HCT116 (cell line): ENCODE data around the gene NDUFAF5. TPM values are rescaled to one million over a fixed set of nuclear protein-coding genes. Genes with fewer than 3 reads are reported as not detected.

Experiments
- ATAC-seq: fragments of 200-7000 bp; cut with Tn5 transposase; 2 replicates; pipeline ENCODE4 v1.9.1; 2020; ENCODE audit warnings: mild to moderate bottlenecking, moderate library complexity
- BruUV-seq: library from RNA; stranded (reverse); fragments of 400-500 nt; replicated peaks from 2 replicates; lab custom pipeline; 2021; lab: Mats Ljungman, UMichigan
- CTCF ChIA-PET: fragments of 300-600 bp; sonication (Branson Sonifier 250); formaldehyde crosslinking; loops from one replicate; lab custom pipeline; 2021; ENCODE audit warnings: antibody characterized with exemption; lab: Charles Lee
- POLR2A ChIA-PET: fragments of 300-600, 350-600 bp; sonication (Branson Sonifier 250); formaldehyde crosslinking; loops from one replicate; lab custom pipeline; 2021; ENCODE audit warnings: antibody characterized with exemption; lab: Charles Lee
- RAD21 ChIA-PET, 2 experiments: fragments of 300-600 bp; sonication (Branson Sonifier 250); formaldehyde crosslinking; loops; one replicate each; lab custom pipeline; 2023; ENCODE audit warnings: low total read pairs in 2 of 2; ENCODE audit not compliant: uncharacterized antibody in 2 of 2, unreplicated experiment in 2 of 2, low non-redundant PET in 1 of 2; lab: Charles Lee
- DNase-seq: peaks from one replicate; pipeline ENCODE4 v3.0.0-alpha.2; 2010; ENCODE audit warnings: low read depth, low spot score
- H2AFZ ChIP-seq: fragments of 200-600 bp; shearing (Covaris generic), sonication (generic); 2 replicates; pipeline ENCODE4 v1.6.1; 2017; ENCODE audit warnings: low read depth, mixed run types, mixed read lengths, antibody characterized with exemption, low read length; ENCODE audit not compliant: poor library complexity, severe bottlenecking
- H3K27ac ChIP-seq: 2 replicates; pipeline ENCODE4 v1.5.1; 2012; ENCODE audit warnings: low read depth, low read length
- H3K27me3 ChIP-seq: fragments of 200-600 bp; sonication (generic); 2 replicates; pipeline ENCODE4 v1.6.1; 2016; ENCODE audit warnings: mixed run types, low read length, mixed read lengths; ENCODE audit not compliant: insufficient read depth
- H3K36me3 ChIP-seq, 2 experiments: fragments of 200-500 bp in 1 of 2; fragments of 200-600 bp in 1 of 2; sonication (Bioruptor generic) in 1 of 2; sonication (generic) in 1 of 2; 2 replicates each; pipeline versions ENCODE4 v1.5.1 to v1.6.1; 2014 to 2016; ENCODE audit warnings: low read length in 2 of 2, inconsistent platforms in 1 of 2, mixed read lengths in 1 of 2, mixed run types in 1 of 2; ENCODE audit not compliant: insufficient read depth in 2 of 2, control insufficient read depth in 1 of 2
- H3K4me1 ChIP-seq, 2 experiments: fragments of 200-600 bp in 1 of 2; sonication (generic) in 1 of 2; 2 replicates each; pipeline versions ENCODE4 v1.5.1 to v1.6.1; 2012 to 2017; ENCODE audit warnings: low read length in 2 of 2, inconsistent platforms in 1 of 2, mild to moderate bottlenecking in 1 of 2, mixed read lengths in 1 of 2, mixed run types in 1 of 2, moderate library complexity in 1 of 2; ENCODE audit not compliant: insufficient read depth in 2 of 2, control insufficient read depth in 1 of 2
- H3K4me2 ChIP-seq: fragments of 200-600 bp; sonication (generic); 2 replicates; pipeline ENCODE4 v1.6.1; 2017; ENCODE audit warnings: mixed run types, low read length, mixed read lengths
- H3K4me3 ChIP-seq, 2 experiments: fragments of 200-600 bp in 1 of 2; sonication (generic) in 1 of 2; replicated peaks in 1 of 2; 2 replicates each; pipeline ENCODE4 v1.5.1; 2011 to 2016; ENCODE audit warnings: low read length in 2 of 2, control low read depth in 1 of 2, low read depth in 1 of 2, mild to moderate bottlenecking in 1 of 2, mixed read lengths in 1 of 2, mixed run types in 1 of 2
- H3K79me2 ChIP-seq: fragments of 200-600 bp; sonication (generic); 2 replicates; pipeline ENCODE4 v1.6.1; 2017; ENCODE audit warnings: mild to moderate bottlenecking, mixed run types, low read length, moderate library complexity, mixed read lengths; ENCODE audit not compliant: insufficient read depth
- H3K9ac ChIP-seq: fragments of 200-600 bp; sonication (generic); 2 replicates; pipeline ENCODE4 v1.6.1; 2016; ENCODE audit warnings: low read length, mixed read lengths
- H3K9me2 ChIP-seq: fragments of 200-600 bp; sonication (generic), shearing (Covaris generic); 2 replicates; pipeline ENCODE4 v1.6.1; 2017; ENCODE audit warnings: mixed run types, mild to moderate bottlenecking, moderate library complexity; ENCODE audit not compliant: insufficient read depth
- H3K9me3 ChIP-seq, 2 experiments: fragments of 200-500 bp in 1 of 2; fragments of 200-600 bp in 1 of 2; sonication (Bioruptor generic) in 1 of 2; sonication (generic) in 1 of 2; 2 replicates each; pipeline ENCODE4 v1.6.1; 2014 to 2017; ENCODE audit warnings: low read length in 2 of 2, mixed read lengths in 2 of 2, inconsistent platforms in 1 of 2, low read depth in 1 of 2, mild to moderate bottlenecking in 1 of 2, mixed run types in 1 of 2, moderate library complexity in 1 of 2; ENCODE audit not compliant: control insufficient read depth in 1 of 2, insufficient read depth in 1 of 2
- H4K20me1 ChIP-seq: fragments of 200-600 bp; sonication (generic), shearing (Covaris generic); 2 replicates; pipeline ENCODE4 v1.6.1; 2017; ENCODE audit warnings: mixed run types, mild to moderate bottlenecking, moderate library complexity; ENCODE audit not compliant: insufficient read depth
- CBX3 ChIP-seq: IDR thresholded peaks from 2 replicates; pipeline ENCODE4 v1.6.1; 2012; ENCODE audit warnings: low read depth
- FOSL1 ChIP-seq: IDR thresholded peaks from 2 replicates; pipeline ENCODE4 v1.6.1; 2012; ENCODE audit warnings: low read depth
- REST ChIP-seq: IDR thresholded peaks from 2 replicates; pipeline ENCODE4 v1.6.1; 2012; ENCODE audit warnings: low read depth
- SRF ChIP-seq: IDR thresholded peaks from 2 replicates; pipeline ENCODE4 v1.6.1; 2012; ENCODE audit warnings: low read depth
- TCF7L2 ChIP-seq: IDR thresholded peaks from 2 replicates; pipeline ENCODE4 v1.7.0; 2011; ENCODE audit warnings: borderline replicate concordance, inconsistent platforms; ENCODE audit not compliant: insufficient read depth, insufficient read length; ENCODE audit errors: extremely low read depth
- intact Hi-C: fragments of 100-400 bp; cut with micrococcal nuclease; formaldehyde crosslinking; loops from 2 replicates; pipeline ENCODE4 v1.10.0; 2022
- total RNA-seq: library from RNA; stranded (reverse); gene quantifications from one replicate; pipeline ENCODE4 v1.2.1, GENCODE V29; 2021; ENCODE audit not compliant: unreplicated experiment

Gene NDUFAF5
- total RNA-seq, 1 experiment from 2014 or later = 30.8 TPM

- DNase-seq = no peak
- ChIA-PET POLR2A (no interaction called here), RAD21 (no interaction called here), CTCF (no interaction called here)
- BruUV-seq = no TSS peak
- intact Hi-C loops = no loop called here
- Histone ChIP-seq H4K20me1 (no peaks in the 10 kb centered on the region), H3K9me2 (no peaks in the 10 kb centered on the region), H3K4me1 (peaks cover 2 to 16% of the 10 kb centered on the region in 2 experiments; a peak in 2 of 4 replicates), H3K27ac (no peak overlapping the region), H3K4me2 (no peak overlapping the region), H3K9me3 (no peaks in the 10 kb centered on the region), H3K27me3 (no peaks in the 10 kb centered on the region), H3K79me2 (peaks cover 55% of the 10 kb centered on the region), H3K36me3 (peaks cover 0 to 10% of the 10 kb centered on the region in 2 experiments; a peak in 1 of 4 replicates), H3K4me3 (no peak overlapping the region), H2AFZ (no peak overlapping the region), H3K9ac (no peak overlapping the region)
- no peak for ATAC-seq
- no peak for TF ChIP-seq CBX3
- TF ChIP-seq TCF7L2 = no peak
- TF ChIP-seq REST = no peak
- TF ChIP-seq SRF = no peak
- no peak for TF ChIP-seq FOSL1
Observed at GRCh38 chr20:13739731-13740649, 44.8 kb upstream of the NDUFAF5 start.
